Measurements from ENCODE around the gene NRGN.

DNA sequence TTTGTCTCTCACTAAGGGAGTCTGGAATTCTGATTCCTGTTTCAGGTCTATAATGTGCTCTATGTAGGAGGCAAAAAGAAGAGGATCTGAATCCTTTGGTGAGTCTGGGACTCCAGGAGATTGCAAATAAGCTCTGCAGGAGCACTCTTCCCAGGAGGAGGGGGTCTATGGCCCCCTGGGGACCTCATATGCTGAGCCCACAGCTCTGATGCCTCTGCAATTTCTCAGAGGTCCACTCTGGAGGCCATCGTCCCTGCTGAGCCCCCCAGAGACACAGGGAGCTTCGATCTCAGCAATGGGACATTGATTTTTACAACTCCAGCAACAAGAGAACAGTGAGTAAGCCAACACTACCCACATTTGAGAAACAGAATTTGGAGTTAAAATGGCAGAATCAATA is 20.2 kb upstream of the NRGN start:
- TF ChIP-seq, protein P1, sequence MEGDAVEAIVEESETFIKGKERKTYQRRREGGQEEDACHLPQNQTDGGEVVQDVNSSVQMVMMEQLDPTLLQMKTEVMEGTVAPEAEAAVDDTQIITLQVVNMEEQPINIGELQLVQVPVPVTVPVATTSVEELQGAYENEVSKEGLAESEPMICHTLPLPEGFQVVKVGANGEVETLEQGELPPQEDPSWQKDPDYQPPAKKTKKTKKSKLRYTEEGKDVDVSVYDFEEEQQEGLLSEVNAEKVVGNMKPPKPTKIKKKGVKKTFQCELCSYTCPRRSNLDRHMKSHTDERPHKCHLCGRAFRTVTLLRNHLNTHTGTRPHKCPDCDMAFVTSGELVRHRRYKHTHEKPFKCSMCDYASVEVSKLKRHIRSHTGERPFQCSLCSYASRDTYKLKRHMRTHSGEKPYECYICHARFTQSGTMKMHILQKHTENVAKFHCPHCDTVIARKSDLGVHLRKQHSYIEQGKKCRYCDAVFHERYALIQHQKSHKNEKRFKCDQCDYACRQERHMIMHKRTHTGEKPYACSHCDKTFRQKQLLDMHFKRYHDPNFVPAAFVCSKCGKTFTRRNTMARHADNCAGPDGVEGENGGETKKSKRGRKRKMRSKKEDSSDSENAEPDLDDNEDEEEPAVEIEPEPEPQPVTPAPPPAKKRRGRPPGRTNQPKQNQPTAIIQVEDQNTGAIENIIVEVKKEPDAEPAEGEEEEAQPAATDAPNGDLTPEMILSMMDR (conservative IDR thresholded peaks at IDR 0.05 in 1 of 2, IDR thresholded peaks at IDR 0.05 in 1 of 2; ENCODE audit: extremely low read depth in 1 of 2, insufficient read depth in 1 of 2, low read depth in 1 of 2, low read length in 2 of 2), result no peak
- TF ChIP-seq EZH2 (IDR thresholded peaks at IDR 0.05; ENCODE audit: borderline replicate concordance, low read length), result no peak
